Measurements from ENCODE around the gene VPREB1.
"Not testable (repeated sequence)": the region's sequence is repeated elsewhere in the genome, so short reads cannot be mapped to it uniquely, and the experiment has no call there.

Gene VPREB1

DNA sequence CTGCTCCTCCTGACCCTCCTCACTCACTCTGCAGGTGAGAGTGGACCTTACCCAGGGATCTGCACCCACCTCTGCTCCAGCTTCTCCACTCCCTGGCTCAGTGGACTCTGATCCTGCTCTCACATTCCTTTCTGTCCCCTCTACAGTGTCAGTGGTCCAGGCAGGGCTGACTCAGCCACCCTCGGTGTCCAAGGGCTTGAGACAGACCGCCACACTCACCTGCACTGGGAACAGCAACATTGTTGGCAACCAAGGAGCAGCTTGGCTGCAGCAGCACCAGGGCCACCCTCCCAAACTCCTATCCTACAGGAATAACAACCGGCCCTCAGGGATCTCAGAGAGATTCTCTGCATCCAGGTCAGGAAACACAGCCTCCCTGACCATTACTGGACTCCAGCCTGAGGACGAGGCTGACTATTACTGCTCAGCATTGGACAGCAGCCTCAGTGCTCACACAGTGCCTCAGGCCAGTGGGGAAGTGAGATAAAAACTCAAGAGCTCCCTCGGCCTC lies 29.7 kb upstream of the VPREB1 start:
- DNase-seq, result no peak

DNA sequence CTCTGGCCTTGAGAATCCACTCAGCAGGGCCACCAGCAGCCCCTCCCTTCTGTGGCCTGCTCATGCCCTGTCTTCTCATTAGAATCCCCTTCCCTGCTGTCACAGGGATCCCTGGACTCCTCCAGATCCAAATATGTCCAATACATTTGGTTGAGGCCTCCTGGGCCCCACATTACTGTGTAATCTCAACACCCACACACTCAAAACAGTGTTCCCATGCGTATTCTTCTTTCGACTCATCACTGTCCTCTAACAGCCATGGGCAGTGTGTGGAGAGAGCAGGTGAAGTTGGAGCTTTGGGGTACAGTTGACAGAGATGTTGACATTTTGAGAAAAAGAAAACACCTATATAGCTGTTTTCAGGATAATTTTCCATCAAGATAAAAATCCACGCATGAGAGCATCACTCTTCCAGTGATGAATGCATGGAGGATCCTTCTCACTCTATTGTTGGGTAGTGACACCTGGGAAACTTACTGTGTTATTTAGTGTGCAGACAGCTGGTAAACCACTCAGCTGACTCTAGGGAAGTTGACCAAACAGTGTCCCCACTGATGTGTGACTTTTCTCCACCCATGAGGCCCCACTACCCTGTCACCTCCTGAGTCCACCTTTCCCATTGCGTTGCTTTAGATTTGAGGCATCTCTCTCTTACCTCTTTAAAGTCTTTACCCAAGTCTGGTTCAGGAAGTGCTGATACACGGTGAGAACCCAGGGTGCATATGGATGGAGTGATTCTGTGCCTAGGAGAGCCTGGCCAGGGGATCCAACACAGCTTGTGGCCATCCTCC lies 28.7 kb upstream of the VPREB1 start:
- no peak for DNase-seq

DNA sequence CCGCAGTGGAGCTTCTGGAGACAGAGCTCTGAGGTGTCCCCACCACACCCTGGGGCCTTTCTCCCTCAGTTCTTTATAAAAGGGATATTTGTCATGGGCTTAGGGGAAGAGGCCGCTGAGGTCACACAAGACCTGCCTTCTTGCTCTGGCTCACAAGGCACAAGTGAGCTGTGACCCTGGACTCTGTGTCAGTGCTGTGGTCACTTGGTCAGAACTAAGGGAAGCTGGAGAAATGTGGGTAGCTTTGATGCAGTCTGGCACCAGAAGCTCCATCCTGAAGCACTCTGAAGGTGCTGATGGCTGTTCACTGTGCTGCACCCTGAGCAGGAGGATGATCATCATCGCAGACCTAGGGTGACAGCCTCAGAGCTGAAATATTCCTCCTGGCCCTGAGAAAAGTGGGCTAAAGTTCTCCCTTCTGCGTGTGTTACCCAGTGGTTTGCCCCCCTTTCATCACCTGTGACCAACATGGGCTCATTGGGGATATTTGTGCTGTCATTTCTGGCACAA lies 28.1 kb upstream of the VPREB1 start:
- no peak for DNase-seq

DNA sequence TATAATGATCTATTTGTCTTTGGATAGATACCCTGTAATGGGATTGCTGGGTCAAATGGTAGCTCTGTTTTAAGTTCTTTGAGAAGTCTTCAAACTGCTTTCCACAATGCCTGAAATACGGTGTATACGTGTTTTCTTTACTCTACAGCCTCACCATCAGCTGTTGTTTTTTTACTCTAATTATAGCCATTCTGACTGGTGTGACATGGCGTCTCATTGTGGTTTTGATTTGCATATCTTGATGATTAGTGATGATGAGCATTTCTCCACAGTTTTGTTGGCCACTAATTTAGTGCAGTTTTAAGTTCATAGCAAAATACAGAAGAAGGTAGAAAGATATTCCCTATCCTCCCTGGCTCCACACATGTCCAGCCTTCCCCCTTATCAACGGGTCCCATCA lies 26.3 kb upstream of the VPREB1 start:
- no peak for DNase-seq

DNA sequence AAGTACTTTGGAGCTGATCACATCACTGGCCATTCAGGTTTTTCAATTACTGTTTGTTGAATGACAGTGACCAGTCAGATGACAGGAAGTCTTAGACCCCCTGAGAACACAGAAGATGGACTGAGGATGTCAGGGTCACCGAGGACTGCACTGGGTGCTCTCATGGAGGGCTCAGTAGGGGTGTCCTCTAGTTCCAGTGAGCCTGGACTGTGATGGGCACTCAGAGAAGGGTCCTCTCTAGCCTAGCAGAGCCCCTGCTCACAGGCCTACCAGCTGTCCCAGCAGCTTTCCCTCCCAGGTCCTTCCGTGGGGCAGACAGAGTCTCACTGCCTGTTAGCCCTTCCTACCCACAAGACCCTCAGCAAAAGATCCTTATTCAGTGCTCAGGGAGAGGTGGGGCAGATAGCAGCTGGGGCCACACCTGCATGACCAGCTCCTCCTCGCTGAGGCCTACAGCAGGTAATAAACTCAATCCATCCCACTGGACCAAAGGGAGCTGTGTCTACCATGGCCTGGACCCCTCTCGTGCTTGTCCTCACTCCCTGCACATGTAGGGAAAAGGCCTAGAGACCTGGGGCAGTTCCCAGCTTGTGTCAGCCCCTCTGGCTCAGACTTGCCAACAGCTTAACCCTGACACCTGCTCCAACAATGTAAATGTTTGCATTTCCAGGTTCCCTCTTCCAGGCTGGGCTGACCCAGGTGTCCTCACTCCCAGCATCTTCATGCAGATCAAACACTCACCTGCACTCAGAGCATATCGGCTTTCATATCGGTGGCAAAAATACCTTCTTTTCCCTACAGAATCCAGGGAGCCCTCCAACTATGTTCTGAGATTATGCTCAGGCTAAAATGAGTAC lies 25.2 kb upstream of the VPREB1 start:
- no peak for DNase-seq

DNA sequence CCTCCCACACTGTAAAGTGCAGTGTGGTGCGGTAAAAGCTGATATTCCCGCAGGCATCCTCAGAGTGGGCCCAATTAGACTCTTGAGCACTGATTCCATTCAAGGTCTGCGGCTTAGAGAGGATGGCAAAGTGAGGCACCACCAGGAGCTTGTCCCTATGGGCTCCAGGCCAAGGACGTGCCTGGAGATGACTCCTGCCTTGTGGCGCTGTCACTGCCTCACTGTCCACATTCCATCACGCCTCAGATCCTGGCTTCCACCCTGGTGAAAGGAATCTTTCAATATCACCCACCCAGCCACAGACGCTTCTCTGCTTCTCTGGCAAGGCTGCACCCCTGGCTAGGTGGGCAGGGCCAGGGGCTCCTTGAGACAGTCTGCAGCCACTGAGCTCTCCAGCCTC lies 23.5 kb upstream of the VPREB1 start:
- DNase-seq, result not testable (repeated sequence)

DNA sequence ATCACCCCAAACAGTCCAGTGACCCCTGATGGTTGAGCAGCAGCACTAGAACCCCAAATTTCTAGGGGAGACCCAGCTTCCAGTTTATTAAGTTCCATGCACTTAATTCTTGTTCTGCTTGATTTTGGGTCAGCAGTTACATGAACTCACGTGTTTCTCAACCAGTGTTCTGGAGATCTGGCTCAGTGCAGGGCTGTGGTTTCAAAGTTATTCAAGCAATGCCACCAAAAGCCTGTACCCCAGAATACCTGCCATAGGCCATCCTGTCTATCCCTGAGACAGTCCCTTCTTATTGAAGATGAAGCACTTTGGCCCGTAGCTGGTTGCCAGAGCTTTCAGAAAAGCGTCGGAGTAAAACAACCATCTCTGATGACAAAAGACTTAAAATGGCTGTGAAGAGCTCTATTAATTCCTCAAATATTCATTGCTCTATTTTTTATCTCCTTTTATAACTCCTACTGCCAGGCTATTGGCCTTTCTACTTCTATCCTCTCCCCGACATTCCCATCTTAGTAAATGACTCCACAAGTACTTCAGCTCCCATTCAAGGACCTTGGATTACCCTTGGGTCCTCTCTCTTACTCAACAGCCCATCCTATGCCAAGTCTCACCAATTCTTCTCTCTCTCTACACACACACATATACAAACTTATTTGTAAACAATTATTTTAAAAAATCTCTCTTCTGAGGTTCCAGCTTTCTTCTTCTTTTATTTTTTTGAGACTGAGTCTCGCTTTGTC lies 18.0 kb upstream of the VPREB1 start:
- DNase-seq, result no peak

DNA sequence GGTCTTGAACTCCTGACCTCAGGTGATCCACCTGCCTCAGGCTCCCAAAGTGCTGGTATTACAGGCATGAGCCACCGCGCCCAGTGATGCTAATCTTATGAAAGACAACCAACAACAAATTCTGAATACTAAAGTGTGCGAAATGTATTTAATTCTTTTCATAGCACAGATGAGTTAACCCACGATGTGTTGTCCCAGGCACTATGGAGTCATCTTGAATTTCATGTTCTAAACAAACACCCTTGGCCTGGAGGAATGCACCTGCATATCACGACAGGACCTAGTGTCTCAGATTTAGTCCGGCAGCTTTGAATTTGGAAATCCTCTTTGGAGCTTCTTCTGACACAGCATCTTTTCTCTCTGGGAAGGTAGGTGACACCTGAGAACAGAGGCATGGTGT lies 16.2 kb upstream of the VPREB1 start:
- DNase-seq, result no peak

DNA sequence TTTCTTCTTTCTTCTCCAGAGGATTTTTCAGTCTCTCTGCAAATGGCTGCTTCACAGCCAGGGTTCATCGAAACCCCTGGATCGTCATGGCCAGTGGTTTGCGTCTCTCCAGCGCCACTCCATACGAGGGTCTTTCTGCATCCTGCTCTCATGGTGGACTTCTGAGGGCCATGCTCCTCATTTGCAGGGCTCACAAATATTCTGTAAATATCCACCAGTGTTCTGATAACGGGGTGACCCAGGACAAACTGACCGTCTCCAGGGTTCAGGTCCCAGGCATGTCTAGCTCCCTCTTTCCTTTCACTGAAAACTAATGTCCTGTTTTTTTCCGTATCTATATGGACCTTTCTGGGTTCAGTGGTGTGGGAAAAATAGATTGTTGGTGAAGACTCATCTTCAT lies 15.7 kb upstream of the VPREB1 start:
- no peak for DNase-seq

DNA sequence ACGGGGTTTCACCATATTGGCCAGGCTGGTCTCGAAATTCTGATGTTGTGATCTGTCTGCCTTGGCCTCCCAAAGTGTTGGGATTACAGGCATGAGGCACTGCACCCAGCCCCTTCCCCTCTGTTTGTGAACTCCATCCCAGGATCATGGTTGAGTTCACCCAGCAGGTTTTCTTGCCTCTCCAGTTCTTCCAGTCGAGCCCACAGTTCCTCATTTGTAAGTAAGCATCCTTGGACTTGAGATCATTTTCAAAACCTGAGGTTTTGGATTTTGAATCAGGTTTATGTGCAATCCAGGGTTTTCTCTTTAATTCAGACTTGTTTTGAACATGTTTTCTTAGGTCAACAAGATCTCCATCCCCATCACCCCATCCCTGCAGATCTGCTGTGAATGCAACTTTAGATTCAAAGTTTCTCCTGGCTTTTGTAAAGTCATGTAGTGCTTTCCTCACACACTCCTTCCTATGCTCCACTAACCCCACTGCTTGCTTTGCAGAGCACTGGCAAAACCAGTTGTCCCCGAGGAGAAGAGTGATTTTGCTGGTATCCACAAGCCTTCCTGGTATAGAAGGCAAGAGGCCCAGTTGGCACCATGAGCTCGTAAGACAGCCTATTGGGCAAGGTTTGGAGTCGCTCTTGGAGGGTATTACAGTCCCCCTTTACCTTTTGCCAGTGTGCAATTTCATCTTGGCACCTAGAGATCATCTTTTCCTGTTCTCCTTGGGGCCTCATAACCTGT lies 14.7 kb upstream of the VPREB1 start:
- no peak for DNase-seq

DNA sequence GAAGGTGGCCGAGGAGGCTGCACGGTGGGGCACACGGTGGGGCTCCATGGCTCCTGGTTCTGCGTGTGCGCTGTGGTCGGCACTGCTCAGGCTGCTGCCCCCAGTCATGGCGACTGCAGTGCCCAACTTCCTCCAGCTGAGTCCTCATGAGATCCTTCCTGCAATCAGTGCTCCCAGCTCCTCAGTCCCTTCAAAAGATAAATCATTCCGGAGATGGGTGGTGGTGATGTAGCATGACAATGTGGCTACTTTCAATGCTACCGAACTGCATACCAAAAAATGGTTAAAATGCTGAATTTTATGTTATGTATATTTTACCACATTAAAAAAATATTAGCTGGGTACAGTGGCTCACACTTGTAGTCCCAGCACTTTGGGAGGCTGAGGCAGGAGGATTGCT lies 14.1 kb upstream of the VPREB1 start:
- DNase-seq, result no peak

DNA sequence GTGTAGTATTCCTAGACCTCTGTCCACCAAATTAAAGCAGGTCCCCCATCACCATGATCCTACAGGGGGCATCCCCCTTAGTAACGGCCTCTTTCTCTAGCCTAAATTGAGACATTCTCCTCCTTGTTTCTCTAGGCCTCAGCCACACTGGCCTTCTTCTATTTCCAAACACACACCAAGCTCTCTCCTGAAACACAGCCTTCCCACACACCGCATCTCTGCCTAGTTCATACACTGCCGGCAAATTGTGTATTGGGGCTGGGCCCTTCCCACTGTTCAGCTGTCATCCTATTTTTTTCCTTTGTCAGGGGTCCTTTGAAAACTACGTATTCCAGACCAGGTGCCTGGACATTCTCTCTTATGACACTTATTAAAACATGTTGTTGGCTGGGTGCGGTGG lies 11.5 kb upstream of the VPREB1 start:
- no peak for DNase-seq

DNA sequence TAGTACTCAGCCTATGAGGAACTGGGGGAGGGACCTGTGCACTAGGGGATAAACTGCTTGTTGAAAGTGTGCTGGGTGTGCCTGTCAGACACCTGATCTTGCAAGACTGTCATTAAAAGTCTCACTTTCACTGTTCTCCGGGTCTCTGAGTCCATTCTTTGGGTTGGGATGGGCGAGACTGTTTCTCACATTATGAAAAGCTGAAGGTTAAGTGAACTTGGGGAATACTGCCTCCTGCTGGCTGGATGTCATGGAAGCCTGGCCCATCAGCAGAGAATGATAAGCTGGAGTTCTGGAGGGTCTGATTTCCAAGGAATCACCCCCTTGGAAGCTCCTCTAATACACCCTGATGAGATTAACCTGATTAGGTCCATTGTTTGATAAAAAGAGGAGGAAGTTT lies 9.0 kb upstream of the VPREB1 start:
- DNase-seq, result no peak

DNA sequence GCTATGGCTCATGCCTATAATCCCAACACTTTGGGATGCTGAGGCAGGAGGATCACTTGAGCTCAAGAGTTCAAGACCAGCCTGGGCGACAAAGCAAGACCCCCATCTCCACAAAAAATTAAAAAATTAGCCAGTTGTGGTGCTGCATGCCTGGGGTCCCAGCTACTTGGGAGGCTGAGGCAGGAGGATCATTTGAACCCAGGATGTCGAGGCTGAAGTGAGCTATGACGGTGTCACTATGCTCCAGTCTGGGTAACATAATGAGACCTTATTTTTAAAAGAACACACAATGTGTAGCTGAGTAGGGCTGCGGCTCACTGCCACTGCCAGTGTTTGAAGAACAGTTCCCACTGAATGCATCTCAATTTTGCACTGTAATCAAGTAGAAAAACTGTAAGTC lies 7.1 kb upstream of the VPREB1 start:
- DNase-seq, result no peak

DNA sequence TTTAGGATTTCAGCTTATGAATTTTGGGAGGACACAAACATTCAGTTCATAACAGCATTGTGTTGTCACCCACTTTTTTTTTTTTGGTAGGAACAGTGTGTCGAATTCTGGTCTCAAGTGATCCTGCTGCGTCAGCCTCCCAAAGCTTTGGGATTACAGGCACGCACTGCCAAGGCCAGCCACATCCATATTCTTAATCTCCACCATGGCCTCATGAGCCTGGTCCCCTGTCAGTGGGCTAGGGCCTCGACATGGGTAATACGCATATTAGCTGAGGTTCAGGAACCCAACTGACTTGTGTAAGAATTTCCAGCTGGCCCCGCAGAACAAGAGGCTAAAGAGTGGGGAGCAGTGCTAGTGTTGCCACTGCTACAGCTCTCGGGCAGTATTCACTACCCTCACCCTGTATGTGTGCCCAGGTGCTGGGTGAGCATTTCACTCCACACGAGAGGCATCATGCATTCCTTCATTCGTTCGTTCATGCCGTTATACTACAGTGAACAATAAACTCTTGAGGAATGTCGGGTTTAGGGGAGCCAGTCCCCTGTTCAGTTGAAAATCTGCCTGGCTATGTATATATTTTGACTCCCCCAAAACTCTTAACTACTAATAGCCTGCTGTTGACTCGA lies 5.2 kb upstream of the VPREB1 start:
- DNase-seq, result no peak

DNA sequence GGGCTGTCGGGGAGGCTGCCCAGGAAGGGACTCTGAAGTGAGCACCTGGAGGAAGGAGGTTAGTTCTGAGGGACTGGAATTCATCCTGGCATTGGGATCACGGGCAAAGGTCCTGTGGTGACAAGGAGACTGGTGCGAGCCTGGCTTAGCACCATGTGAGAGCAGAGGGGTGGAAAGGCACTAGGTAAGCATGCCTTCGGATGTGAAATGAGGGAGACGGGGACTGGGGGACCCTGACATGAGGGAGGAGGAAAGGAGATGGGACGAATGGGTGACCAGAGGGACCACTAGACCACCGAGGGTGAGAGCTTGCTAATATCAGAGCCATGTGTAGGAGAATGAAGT lies 3.1 kb upstream of the VPREB1 start:
- no peak for DNase-seq

DNA sequence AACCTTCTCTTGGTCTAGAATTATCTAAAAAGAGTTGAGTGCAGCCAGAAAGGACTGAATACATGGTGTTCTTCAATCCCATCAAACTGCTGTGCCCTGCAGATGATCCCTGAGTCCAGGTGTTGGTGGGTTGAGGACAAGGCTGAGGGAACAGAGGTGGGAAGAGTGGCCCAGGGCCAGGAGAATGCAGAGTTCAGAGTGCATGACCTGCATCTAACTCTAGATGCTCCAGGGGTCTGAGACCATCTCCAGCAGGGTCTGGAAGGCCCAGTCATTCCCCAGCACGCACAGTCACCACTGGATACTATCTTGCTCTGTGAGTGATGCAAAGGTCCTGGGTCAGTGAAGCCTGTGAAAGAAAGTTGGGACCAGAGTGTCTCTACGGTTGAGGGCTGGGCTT lies 2.1 kb upstream of the VPREB1 start:
- DNase-seq, result no peak

DNA sequence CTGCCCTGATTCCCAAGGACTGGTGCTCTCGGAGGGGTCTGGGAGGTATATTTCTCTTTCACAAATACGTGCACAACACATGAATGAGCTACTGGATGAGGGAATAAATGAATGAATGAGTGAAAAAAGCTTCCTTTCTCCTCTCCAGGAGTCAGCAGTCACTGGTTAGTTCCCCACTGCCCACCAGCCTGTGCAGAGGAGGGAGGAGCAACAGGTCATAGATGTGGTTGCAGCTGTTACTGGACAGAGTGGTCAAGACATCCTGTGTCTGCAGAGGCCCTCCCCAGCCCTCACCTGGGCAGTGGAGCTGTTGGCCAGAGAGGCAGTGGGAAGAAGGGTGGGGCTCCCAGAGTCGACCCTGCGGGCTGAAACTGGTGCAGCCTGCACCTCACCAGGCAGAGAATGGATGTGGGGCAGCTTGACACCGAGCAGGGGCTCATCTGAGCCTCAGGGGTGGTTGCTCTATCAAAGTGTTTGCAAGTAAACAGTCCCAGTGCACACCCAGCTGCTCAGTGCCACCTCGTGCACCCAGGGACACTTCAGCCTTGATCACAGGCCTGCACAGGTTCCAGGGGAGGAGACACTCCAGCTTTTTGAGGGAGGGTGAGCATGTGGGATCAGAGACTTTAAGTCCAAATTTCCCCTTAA lies 1.4 kb upstream of the VPREB1 start:
- DNase-seq, result no peak

DNA sequence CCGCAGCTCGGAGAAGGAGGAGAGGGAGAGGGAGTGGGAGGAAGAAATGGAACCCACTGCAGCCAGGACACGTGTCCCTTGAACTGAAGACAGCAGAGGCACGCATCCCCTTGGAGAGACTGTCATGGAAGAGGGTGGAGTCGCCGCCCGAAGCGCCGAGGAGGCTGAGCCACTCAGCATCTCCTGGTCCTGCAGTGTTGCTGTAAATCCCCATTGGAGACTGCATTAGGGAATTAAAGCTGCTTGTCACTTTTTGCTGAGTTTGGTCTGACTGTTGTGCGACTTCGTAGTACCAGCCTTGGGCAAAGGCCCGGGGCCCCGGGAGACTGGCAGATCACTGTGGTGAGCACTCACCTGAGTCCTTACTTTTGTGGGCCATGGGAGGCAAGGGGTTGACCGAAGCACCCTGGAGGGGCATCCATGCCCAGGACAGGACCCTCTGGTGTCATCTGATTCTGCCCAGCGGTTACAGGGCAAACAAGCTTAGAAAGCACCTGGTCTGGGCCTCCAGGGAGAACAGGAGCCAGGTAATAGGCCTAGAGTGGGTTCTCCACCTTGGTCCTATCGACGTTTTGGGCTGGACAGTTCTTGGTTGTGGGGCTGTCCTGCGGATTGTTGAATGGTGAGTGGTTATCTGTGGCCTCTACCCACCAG lies 797 bp downstream of the VPREB1 start:
- no peak for DNase-seq

DNA sequence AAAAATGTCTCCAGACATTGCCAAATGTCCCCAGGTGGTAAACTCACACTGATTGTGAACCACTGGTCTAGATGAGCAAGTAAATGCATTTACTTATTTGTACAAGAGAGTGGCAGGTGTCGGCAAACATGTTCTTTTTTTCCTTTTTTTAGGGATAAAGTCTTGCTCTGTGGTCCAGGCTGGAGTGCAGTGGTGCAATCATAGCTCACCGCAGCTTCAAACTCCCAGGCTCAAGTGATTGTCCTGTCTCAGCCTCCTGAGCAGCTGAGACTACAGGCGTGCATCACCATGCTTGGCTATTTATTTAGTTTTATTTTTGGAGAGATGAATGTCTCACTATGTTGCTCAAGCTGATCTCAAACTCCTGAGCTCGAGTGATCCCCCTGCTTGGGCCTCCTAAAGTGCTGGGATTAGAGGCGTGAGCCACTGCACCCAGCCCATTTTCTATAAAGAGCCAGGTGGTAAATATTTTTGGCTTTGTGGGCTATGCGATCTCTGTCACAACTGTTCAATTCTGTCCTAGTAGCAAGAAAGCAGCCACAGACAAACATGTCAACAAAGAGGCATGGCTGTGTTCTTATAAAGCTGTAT lies 1.4 kb downstream of the VPREB1 start:
- DNase-seq, result no peak

DNA sequence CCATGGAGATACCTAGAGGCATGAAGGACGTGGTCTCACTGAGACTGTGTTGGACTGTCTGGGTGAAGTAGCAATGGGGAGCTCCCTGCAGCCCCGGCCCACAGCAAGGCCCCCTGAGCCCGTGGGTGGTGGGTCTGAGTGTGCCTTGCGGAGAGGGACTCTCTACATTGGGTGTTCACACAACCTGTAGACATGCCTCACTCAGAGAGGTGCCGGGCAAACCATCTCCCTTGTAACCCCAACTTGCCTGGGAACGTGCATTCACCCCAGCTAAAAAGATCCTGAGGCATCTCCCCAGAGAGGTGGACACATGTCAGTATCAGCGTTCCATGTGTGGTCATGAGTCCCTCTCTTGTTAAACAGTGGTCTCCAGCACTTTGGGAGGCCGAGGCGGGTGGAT lies 2.1 kb downstream of the VPREB1 start:
- no peak for DNase-seq
